HUES48 (cell line): ENCODE data around the gene OR10P1.
"Not testable (repeated sequence)": the region's sequence is repeated elsewhere in the genome, so short reads cannot be mapped to it uniquely, and the experiment has no call there.

Experiments
- H3K27ac ChIP-seq: one replicate; pipeline ENCODE4 v1.7.0; 2013; ENCODE audit warnings: low read depth, low read length, inconsistent platforms
- H3K27me3 ChIP-seq: 2 replicates; pipeline ENCODE4 v1.6.1; 2013; ENCODE audit warnings: mild to moderate bottlenecking, low read length; ENCODE audit not compliant: control insufficient read depth, insufficient read depth
- H3K36me3 ChIP-seq: 2 replicates; pipeline ENCODE4 v1.6.1; 2013; ENCODE audit warnings: low read length; ENCODE audit not compliant: control insufficient read depth, insufficient read depth
- H3K4me1 ChIP-seq: 2 replicates; pipeline ENCODE4 v1.6.1; 2013; ENCODE audit warnings: mild to moderate bottlenecking, low read length; ENCODE audit not compliant: control insufficient read depth, insufficient read depth
- H3K4me3 ChIP-seq: 2 replicates; pipeline ENCODE4 v1.5.1; 2013; ENCODE audit warnings: mild to moderate bottlenecking, low read depth, low read length
- H3K9ac ChIP-seq: 2 replicates; pipeline ENCODE4 v1.6.1; 2013; ENCODE audit warnings: mild to moderate bottlenecking, low read depth, low read length, moderate library complexity
- H3K9me3 ChIP-seq: 2 replicates; pipeline ENCODE4 v1.6.1; 2013; ENCODE audit warnings: low read length; ENCODE audit not compliant: control insufficient read depth, insufficient read depth

The OR10P1 gene

DNA sequence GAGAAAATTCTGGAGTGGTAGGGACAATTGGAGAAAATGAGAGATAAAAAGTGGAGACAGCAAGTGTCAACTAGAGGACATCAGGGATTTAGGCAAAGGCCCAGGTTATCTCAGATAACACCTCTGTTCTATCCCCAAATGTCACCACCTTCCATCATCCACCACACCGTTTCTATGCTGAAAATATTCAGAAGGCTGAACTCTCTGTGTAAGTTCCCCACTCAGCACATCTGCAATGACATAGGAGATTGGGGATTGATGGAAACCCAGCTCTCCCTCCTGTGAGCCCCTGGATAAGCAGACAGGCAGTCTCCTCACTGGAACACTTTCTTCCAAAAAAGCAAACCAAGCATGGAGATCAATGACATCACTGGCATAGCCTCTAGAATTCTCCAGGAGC, 5.6 kb upstream of the OR10P1 start:
- Histone ChIP-seq H3K4me1 (no peaks in the 10 kb centered on the region), H3K9ac (no peak overlapping the region), H3K36me3 (no peaks in the 10 kb centered on the region), H3K27ac (no peak overlapping the region), H3K4me3 (no peak overlapping the region), H3K9me3 (no peaks in the 10 kb centered on the region), H3K27me3 (no peaks in the 10 kb centered on the region)

DNA sequence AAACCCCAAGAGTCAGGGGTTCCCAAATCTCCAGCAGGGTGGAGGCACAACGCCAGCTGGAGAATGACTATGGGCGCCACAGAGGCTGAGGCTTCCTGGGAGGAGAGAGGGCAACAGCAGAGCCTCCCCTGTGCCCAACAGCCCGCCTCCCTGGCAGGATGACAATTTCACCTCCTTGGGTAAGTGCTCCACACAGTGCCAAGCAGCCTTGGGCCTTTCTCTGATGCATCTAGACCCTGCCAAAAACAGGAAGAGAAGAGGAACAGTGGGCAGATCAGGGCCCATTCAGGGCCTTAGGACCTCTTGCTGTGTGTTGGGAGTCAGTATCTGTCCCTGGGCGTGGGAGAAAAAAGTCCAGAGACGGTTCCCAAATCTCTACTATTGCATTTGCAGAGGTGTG, 5.0 kb upstream of the OR10P1 start:
- H3K4me3 ChIP-seq, result no peak overlapping the region
- no peak overlapping the region for H3K9ac ChIP-seq
- H3K27me3 ChIP-seq, result no peaks in the 10 kb centered on the region
- H3K4me1 ChIP-seq, result no peaks in the 10 kb centered on the region
- no peak overlapping the region for H3K27ac ChIP-seq
- H3K9me3 ChIP-seq, result no peaks in the 10 kb centered on the region
- no peaks in the 10 kb centered on the region for H3K36me3 ChIP-seq

DNA sequence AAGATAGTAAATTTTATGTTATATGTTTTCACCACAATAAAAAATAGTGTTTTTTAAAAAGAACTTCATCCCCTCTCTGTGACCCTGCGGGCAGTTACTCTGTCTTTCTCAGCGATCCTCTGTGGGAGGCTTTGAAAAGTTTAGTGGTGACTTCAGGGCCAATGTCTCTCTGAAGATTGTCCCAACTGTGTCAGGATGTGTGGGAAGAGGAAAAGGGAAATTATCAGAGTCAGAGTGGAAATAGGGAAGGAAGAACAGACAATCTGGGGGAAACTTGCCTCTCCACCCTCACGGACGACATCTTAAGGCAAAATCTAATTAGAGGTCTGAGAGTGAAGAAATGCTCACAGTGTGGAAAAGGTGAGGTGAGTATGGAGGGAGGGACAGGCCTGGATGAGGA, 3.5 kb upstream of the OR10P1 start:
- Histone ChIP-seq H3K4me3 (no peak overlapping the region), H3K4me1 (no peaks in the 10 kb centered on the region), H3K27me3 (no peaks in the 10 kb centered on the region), H3K9me3 (no peaks in the 10 kb centered on the region), H3K27ac (no peak overlapping the region), H3K9ac (no peak overlapping the region), H3K36me3 (no peaks in the 10 kb centered on the region)

DNA sequence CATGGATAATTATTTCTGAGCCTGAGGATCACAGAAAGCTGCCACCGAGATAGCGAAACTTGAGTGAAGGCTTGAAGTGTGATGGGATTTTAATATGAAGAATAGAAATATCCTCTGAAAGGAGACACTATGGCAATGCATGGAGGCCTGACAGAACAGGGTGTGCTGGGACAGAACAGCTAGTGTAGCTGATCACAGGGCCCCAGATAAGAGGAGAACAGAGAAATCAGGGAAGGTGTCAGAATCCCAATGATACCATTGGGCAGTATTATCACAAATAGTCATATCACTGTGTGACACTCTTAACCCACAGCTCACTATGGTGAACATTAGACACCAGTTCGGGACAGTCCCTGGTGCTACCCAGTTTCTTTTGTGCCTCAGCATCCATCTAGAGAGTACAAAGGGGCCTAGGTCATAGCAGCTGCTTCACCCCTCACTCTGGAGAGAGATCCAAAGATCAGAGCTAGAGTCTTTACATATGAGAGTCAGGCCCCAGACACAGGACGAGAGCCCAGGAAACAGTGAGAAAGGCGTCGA, 506 bp upstream of the OR10P1 start:
- H3K4me1 ChIP-seq, result no peaks in the 10 kb centered on the region
- H3K27me3 ChIP-seq, result no peaks in the 10 kb centered on the region
- no peaks in the 10 kb centered on the region for H3K36me3 ChIP-seq
- H3K9me3 ChIP-seq, result no peaks in the 10 kb centered on the region
- no peak overlapping the region for H3K9ac ChIP-seq
- no peak overlapping the region for H3K4me3 ChIP-seq
- no peak overlapping the region for H3K27ac ChIP-seq

DNA sequence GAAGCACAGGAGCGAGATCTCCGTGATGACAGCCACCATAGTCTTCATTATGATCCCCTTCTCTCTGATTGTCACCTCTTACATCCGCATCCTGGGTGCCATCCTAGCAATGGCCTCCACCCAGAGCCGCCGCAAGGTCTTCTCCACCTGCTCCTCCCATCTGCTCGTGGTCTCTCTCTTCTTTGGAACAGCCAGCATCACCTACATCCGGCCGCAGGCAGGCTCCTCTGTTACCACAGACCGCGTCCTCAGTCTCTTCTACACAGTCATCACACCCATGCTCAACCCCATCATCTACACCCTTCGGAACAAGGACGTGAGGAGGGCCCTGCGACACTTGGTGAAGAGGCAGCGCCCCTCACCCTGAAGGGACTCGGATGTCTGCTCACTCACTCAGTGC, 775 bp downstream of the OR10P1 start:
- no peak overlapping the region for H3K4me3 ChIP-seq
- H3K27ac ChIP-seq, result no peak overlapping the region
- H3K27me3 ChIP-seq, result no peaks in the 10 kb centered on the region
- H3K9ac ChIP-seq, result no peak overlapping the region
- H3K9me3 ChIP-seq, result no peaks in the 10 kb centered on the region
- H3K4me1 ChIP-seq, result no peaks in the 10 kb centered on the region
- H3K36me3 ChIP-seq, result no peaks in the 10 kb centered on the region

DNA sequence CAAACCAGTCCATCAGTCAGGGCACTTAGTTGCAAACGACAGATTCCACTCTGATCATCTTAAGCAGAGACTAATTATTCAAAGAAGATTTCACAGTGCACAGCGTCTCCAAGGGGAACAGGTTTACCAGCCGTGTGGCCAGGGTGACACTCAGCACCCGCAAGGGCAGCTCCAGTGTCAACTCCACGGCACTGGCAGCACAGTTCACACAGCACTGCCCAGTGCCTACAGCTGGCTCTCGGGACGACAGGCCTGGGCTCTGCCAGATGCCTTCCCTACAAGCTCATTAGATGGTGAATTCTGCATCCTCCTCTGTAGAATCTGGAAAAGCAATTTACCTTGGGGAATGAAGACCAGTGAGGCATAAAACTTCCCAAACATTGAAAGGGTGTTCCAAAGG, 4.9 kb downstream of the OR10P1 start:
- Histone ChIP-seq H3K4me1 (0 out of 2 replicates have a peak, but pooled peaks cover 3% of the 10 kb centered on the region), H3K9me3 (no peaks in the 10 kb centered on the region), H3K27me3 (no peaks in the 10 kb centered on the region), H3K27ac (no peak overlapping the region), H3K9ac (no peak overlapping the region), H3K4me3 (no peak overlapping the region), H3K36me3 (no peaks in the 10 kb centered on the region)

DNA sequence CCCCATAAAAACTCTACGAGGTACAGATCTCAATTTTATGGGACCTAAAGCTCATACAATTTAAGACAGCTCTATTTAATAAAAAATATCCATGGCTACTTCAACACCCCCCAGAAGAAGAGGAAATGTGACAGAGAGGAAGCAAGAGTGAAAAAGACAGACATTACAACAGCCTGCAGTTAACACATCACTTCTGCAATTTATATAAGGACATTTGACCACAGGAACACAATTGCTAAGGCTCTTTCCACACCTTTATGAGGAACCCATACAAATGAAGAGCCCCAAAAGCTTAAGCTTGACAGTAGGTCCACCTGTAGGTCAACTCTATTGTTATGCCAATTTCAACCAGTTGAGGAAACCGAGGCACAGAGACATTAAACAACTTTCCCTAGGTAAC, 5.6 kb downstream of the OR10P1 start:
- Histone ChIP-seq H3K4me1 (0 out of 2 replicates have a peak, but pooled peaks cover 5% of the 10 kb centered on the region), H3K27me3 (no peaks in the 10 kb centered on the region), H3K9me3 (peaks cover 6% of the 10 kb centered on the region; the same call in 1 of the 2 replicates), H3K9ac (no peak overlapping the region), H3K27ac (no peak overlapping the region), H3K4me3 (no peak overlapping the region), H3K36me3 (no peaks in the 10 kb centered on the region)

DNA sequence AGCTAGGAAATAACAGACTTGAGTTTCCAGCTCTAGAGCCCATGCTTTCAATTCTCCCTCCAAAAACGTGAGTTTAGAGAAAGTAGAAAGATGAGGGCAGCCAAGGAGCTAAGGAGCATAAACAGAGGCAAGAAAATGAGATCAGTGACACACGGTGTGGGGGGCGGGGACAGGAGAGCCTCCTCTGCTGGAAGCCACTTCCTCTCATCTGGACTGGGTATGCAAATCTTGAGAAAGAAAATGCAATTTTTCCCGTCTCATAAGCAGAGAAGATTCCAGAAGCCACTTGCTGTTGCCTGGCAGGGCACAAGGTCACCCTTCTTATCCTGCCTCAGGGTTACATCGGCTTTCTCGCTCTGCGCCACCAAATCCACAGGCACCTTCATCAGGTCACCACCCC, 6.0 kb downstream of the OR10P1 start:
- Histone ChIP-seq H3K9ac (no peak overlapping the region), H3K27me3 (no peaks in the 10 kb centered on the region), H3K36me3 (no peaks in the 10 kb centered on the region), H3K27ac (no peak overlapping the region), H3K4me3 (no peak overlapping the region), H3K9me3 (peaks cover 6% of the 10 kb centered on the region; the same call in 1 of the 2 replicates), H3K4me1 (0 out of 2 replicates have a peak, but pooled peaks cover 5% of the 10 kb centered on the region)

DNA sequence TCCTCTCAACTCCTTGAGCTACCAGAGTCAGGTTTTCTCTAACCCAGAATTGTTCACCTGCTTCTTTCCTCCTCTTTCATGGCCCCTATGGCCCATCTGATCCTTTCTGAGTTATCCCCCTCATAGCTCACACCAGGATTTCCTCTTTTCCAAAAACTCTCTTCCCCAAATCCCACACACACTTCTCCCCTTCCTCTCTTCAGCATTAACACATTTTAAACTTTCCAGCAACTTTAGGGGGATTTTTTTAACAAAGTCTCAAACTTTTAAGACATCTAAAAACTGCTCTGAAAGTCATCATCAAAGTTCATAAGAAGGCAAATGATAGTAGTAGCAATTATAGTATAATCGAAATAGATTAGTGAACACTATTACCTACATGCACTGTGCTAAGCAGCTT, 7.9 kb downstream of the OR10P1 start:
- H3K4me1 ChIP-seq, result 0 out of 2 replicates have a peak, but pooled peaks cover 5% of the 10 kb centered on the region
- peaks cover 8% of the 10 kb centered on the region for H3K9me3 ChIP-seq
- no peak overlapping the region for H3K4me3 ChIP-seq
- H3K27ac ChIP-seq, result no peak overlapping the region
- H3K27me3 ChIP-seq, result no peaks in the 10 kb centered on the region
- no peak overlapping the region for H3K9ac ChIP-seq
- no peaks in the 10 kb centered on the region for H3K36me3 ChIP-seq

DNA sequence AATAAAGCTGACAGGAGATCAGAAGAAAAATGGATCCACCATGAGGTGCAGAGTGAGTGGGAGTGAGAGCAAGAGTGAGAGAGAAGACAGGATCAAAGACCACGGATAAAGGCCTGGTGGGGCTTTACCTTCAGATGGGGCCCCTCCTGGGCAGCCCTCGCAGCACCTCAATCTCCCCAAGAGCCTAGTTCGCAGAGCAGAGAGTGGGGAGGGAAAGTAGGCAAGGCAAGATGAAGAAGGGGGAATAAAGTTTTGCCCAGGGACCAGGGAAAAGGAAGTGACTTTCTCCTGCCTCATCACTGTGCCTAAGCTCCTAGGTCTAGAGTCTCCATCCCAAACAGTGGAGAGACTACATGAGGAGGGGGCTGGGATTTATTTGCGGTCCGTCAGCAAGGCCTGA, 10.3 kb downstream of the OR10P1 start:
- Histone ChIP-seq H3K9ac (no peak overlapping the region), H3K4me1 (0 out of 2 replicates have a peak, but pooled peaks cover 5% of the 10 kb centered on the region), H3K9me3 (peaks cover 12% of the 10 kb centered on the region), H3K27ac (no peak overlapping the region), H3K27me3 (no peaks in the 10 kb centered on the region), H3K4me3 (no peak overlapping the region), H3K36me3 (no peaks in the 10 kb centered on the region)

DNA sequence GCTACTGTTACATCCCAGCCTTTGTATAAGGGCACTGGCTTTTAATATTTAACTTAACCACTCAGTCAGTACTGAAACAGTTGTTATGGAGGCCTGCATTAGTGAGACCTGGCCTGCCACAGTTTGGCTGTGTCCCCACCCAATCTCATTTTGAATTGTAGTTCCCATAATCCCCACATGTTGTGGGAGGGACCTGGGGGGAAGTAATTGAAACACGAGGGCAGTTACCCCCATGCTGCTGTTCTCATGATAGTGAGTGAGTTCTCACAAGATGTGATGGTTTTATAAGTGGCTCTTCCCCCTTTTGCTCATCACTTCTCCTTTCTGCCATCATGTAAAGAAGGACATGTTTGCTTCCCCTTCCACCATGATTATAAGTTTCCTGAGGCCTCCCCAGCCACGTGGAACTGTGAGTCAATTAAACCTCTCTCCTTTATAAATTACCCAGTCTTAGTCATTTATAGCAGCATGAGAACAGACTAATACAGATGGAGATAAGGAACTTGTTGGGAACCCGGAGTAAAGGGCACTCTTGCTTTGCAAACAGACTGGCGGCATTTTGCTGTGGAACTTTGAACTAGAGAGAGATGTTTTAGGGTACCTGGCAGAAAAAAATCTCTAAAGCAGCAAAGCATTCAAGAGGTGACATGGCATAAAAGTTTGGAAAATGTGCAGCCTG, 14.1 kb downstream of the OR10P1 start:
- peaks cover 12% of the 10 kb centered on the region for H3K9me3 ChIP-seq
- H3K4me3 ChIP-seq, result not testable (repeated sequence)

More for the DNA sequence above, 14.1 kb downstream of the OR10P1 start:
- not testable (repeated sequence) for H3K36me3 ChIP-seq, H3K27ac ChIP-seq, H3K9ac ChIP-seq, H3K27me3 ChIP-seq, H3K4me1 ChIP-seq
